GM23338 (cell line): ENCODE results near the gene EXOC5. TPM values are rescaled to one million over a fixed set of nuclear protein-coding genes. Genes with fewer than 3 reads are reported as not detected.

Source experiments
- ATAC-seq: fragments of 200-7000 bp; cut with Tn5 transposase; 3 replicates; pipeline ENCODE4 v1.9.1; 2020
- DNase-seq: peaks from one replicate; pipeline ENCODE4 v3.0.0-alpha.2; 2015; ENCODE audit warnings: low spot score
- H2AFZ ChIP-seq: fragments of 200-600 bp; sonication (generic); 2 replicates; pipeline ENCODE4 v1.8.0; 2016; ENCODE audit warnings: antibody characterized with exemption, mild to moderate bottlenecking, moderate library complexity
- H3F3A ChIP-seq: fragments of 200-600 bp; sonication (generic); replicated peaks from 2 replicates; pipeline ENCODE4 v1.8.0; 2017; ENCODE audit warnings: antibody characterized with exemption, mixed run types, low read depth
- H3K27ac ChIP-seq: fragments of 200-600 bp; sonication (generic); 2 replicates; pipeline ENCODE4 v1.6.1; 2016; ENCODE audit warnings: low read depth
- H3K27me3 ChIP-seq: fragments of 200-600 bp; sonication (generic); 2 replicates; pipeline ENCODE4 v1.8.0; 2016; ENCODE audit warnings: mild to moderate bottlenecking, mixed run types, moderate library complexity; ENCODE audit not compliant: insufficient read depth
- H3K36me3 ChIP-seq: fragments of 200-600 bp; sonication (generic); 2 replicates; pipeline ENCODE4 v1.8.0; 2016; ENCODE audit warnings: mild to moderate bottlenecking; ENCODE audit not compliant: insufficient read depth
- H3K4me1 ChIP-seq: fragments of 200-600 bp; sonication (generic); 2 replicates; pipeline ENCODE4 v1.8.0; 2016; ENCODE audit warnings: mild to moderate bottlenecking, moderate library complexity; ENCODE audit not compliant: insufficient read depth
- H3K4me2 ChIP-seq: fragments of 200-600 bp; sonication (generic); 2 replicates; pipeline ENCODE4 v1.7.1; 2017; ENCODE audit warnings: mixed run types
- H3K4me3 ChIP-seq: fragments of 200-600 bp; sonication (generic); 2 replicates; pipeline ENCODE4 v1.6.1; 2016; ENCODE audit warnings: mixed run types
- H3K79me2 ChIP-seq: fragments of 200-600 bp; sonication (generic); replicated peaks from 2 replicates; pipeline ENCODE4 v1.8.0; 2017; ENCODE audit warnings: mild to moderate bottlenecking; ENCODE audit not compliant: insufficient read depth
- H3K9me2 ChIP-seq: fragments of 200-600 bp; sonication (generic); 2 replicates; pipeline ENCODE4 v1.8.0; 2017; ENCODE audit not compliant: insufficient read depth
- H4K20me1 ChIP-seq: fragments of 200-600 bp; sonication (generic); replicated peaks from 2 replicates; pipeline ENCODE4 v1.8.0; 2017; ENCODE audit warnings: mild to moderate bottlenecking; ENCODE audit not compliant: insufficient read depth
- H3K27ac Mint-ChIP-seq: 2 replicates; pipeline ENCODE4 v1.8.0; 2020; ENCODE audit warnings: inconsistent platforms, mild to moderate bottlenecking, moderate library complexity, mixed read lengths
- H3K27me3 Mint-ChIP-seq: 3 replicates; pipeline ENCODE4 v1.8.0; 2022; ENCODE audit warnings: low read depth, mild to moderate bottlenecking, moderate library complexity, mixed read lengths, inconsistent platforms; ENCODE audit not compliant: insufficient read depth, poor library complexity
- H3K36me3 Mint-ChIP-seq: 3 replicates; pipeline ENCODE4 v1.8.0; 2021; ENCODE audit warnings: low read depth, mild to moderate bottlenecking, inconsistent platforms, moderate library complexity, mixed read lengths
- H3K4me1 Mint-ChIP-seq: 3 replicates; pipeline ENCODE4 v1.8.0; 2020; ENCODE audit warnings: mild to moderate bottlenecking, inconsistent platforms, mixed read lengths
- H3K4me3 Mint-ChIP-seq: 3 replicates; pipeline ENCODE4 v1.8.0; 2021; ENCODE audit warnings: moderate library complexity, mild to moderate bottlenecking, inconsistent platforms, mixed read lengths
- H3K9me3 Mint-ChIP-seq: 3 replicates; pipeline ENCODE4 v1.8.0; 2020; ENCODE audit warnings: moderate library complexity, mild to moderate bottlenecking, inconsistent platforms, mixed read lengths
- CREB1 ChIP-seq: fragments of 250-450 bp; sonication (Bioruptor Pico); IDR thresholded peaks from 2 replicates; pipeline ENCODE4 v1.5.0; 2020; ENCODE audit warnings: low read depth, mild to moderate bottlenecking, moderate library complexity
- JUNB ChIP-seq: IDR thresholded peaks from one replicate; pipeline ENCODE4 v1.6.1; 2016; ENCODE audit warnings: antibody characterized with exemption; ENCODE audit not compliant: unreplicated experiment
- NANOG ChIP-seq: IDR thresholded peaks from 2 replicates; pipeline ENCODE4 v1.6.1; 2016; ENCODE audit warnings: antibody characterized with exemption, borderline replicate concordance
- STAT1 ChIP-seq: IDR thresholded peaks from one replicate; pipeline ENCODE4 v1.6.1; 2016; ENCODE audit warnings: antibody characterized with exemption; ENCODE audit not compliant: unreplicated experiment
- ZNF114 ChIP-seq: fragments of 250-450 bp; sonication (Bioruptor Pico); IDR thresholded peaks from 2 replicates; pipeline ENCODE4 v1.5.0; 2020; ENCODE audit warnings: mild to moderate bottlenecking, moderate library complexity
- ZNF331 ChIP-seq: fragments of 250-450 bp; sonication (Bioruptor Pico); IDR thresholded peaks from 2 replicates; pipeline ENCODE4 v1.5.0; 2020; ENCODE audit warnings: low read depth, mild to moderate bottlenecking, moderate library complexity
- polyA plus RNA-seq: library from polyadenylated mRNA; unstranded; fragments of >200 nt; fragmentation: Nextera tagmentation; extraction: Ambion mirVana; gene quantifications from 2 replicates; pipeline ENCODE4 v1.2.1, GENCODE V29; 2016
- total RNA-seq: library from RNA; depleted of rRNA; stranded (reverse); fragments of >200 nt; shearing (Covaris generic); gene quantifications from 2 replicates; pipeline ENCODE4 v1.2.3, GENCODE V29; 2014
- TF ChIP-seq, protein P1 (sequence below): IDR thresholded peaks from one replicate; pipeline ENCODE4 v1.6.1; 2018; ENCODE audit warnings: antibody characterized with exemption; ENCODE audit not compliant: unreplicated experiment
- TF ChIP-seq, protein P2 (sequence below), 2 experiments: fragments of 200-600 bp in 1 of 2; sonication (generic) in 1 of 2; conservative IDR thresholded peaks; 2 replicates each; pipeline versions ENCODE4 v1.5.1 to v1.6.1; 2016 to 2017; ENCODE audit warnings: antibody characterized with exemption in 2 of 2, low read depth in 2 of 2, mild to moderate bottlenecking in 2 of 2, moderate library complexity in 1 of 2

The EXOC5 gene
- total and polyA plus RNA-seq, 2 experiments from 2014 or later = 26.4 to 55.9 TPM

- TF ChIP-seq, protein P1, sequence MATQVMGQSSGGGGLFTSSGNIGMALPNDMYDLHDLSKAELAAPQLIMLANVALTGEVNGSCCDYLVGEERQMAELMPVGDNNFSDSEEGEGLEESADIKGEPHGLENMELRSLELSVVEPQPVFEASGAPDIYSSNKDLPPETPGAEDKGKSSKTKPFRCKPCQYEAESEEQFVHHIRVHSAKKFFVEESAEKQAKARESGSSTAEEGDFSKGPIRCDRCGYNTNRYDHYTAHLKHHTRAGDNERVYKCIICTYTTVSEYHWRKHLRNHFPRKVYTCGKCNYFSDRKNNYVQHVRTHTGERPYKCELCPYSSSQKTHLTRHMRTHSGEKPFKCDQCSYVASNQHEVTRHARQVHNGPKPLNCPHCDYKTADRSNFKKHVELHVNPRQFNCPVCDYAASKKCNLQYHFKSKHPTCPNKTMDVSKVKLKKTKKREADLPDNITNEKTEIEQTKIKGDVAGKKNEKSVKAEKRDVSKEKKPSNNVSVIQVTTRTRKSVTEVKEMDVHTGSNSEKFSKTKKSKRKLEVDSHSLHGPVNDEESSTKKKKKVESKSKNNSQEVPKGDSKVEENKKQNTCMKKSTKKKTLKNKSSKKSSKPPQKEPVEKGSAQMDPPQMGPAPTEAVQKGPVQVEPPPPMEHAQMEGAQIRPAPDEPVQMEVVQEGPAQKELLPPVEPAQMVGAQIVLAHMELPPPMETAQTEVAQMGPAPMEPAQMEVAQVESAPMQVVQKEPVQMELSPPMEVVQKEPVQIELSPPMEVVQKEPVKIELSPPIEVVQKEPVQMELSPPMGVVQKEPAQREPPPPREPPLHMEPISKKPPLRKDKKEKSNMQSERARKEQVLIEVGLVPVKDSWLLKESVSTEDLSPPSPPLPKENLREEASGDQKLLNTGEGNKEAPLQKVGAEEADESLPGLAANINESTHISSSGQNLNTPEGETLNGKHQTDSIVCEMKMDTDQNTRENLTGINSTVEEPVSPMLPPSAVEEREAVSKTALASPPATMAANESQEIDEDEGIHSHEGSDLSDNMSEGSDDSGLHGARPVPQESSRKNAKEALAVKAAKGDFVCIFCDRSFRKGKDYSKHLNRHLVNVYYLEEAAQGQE = no peak
These were observed 85.8 kb downstream of the EXOC5 start (continued) for GRCh38 chr14:57182760-57183503.

DNA sequence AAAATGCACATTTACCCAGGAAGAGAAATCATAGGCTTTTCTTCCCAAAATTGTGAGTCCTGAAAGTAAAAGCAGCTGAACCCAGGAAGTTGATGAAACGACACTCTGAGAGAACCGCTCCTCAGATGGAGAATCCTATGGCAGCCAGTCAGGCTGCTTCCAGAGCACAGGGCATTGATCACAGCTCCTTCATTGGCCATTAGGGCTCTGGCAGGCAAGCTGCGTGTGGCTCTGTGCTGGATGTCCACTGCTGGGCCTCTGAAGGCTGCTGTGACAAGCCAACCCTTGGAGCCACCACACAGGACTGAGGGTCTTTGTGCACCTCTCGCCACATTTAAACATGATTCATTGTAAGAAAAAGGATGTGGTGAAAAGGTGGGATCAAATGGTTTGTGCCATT, 89.4 kb downstream of the EXOC5 start:
- TF ChIP-seq ZNF331 = no peak
- TF ChIP-seq, protein P2, sequence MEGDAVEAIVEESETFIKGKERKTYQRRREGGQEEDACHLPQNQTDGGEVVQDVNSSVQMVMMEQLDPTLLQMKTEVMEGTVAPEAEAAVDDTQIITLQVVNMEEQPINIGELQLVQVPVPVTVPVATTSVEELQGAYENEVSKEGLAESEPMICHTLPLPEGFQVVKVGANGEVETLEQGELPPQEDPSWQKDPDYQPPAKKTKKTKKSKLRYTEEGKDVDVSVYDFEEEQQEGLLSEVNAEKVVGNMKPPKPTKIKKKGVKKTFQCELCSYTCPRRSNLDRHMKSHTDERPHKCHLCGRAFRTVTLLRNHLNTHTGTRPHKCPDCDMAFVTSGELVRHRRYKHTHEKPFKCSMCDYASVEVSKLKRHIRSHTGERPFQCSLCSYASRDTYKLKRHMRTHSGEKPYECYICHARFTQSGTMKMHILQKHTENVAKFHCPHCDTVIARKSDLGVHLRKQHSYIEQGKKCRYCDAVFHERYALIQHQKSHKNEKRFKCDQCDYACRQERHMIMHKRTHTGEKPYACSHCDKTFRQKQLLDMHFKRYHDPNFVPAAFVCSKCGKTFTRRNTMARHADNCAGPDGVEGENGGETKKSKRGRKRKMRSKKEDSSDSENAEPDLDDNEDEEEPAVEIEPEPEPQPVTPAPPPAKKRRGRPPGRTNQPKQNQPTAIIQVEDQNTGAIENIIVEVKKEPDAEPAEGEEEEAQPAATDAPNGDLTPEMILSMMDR (conservative IDR thresholded peaks at IDR 0.05; ENCODE audit: low read depth in 2 of 2) = no peak
- no peak for TF ChIP-seq NANOG
- TF ChIP-seq, protein P1 = no peak
- TF ChIP-seq ZNF114 (CRISPR knock-in tag) = no peak
- no peak for TF ChIP-seq STAT1
- no peak for TF ChIP-seq JUNB
- TF ChIP-seq CREB1 = no peak
- H3F3A ChIP-seq = no peaks in the 10 kb centered on the region
- peak overlapping the region; percentile 39; the same call in 1 of the 2 replicates for H2AFZ ChIP-seq
- H3K27ac ChIP-seq = no peak overlapping the region
- H3K4me3 ChIP-seq = no peak overlapping the region
- peaks cover 5% of the 10 kb centered on the region for H3K27me3 Mint-ChIP-seq
- H3K36me3 ChIP-seq = no peaks in the 10 kb centered on the region
- DNase-seq (no peak), ATAC-seq (peak; percentile 65)
- H3K9me3 Mint-ChIP-seq = no peaks in the 10 kb centered on the region
- H3K27me3 ChIP-seq = no peaks in the 10 kb centered on the region
- no peaks in the 10 kb centered on the region for H3K36me3 Mint-ChIP-seq
- H3K4me2 ChIP-seq = no peak overlapping the region
- no peaks in the 10 kb centered on the region; the same call in 2 of the 3 replicates for H3K4me1 Mint-ChIP-seq
- no peaks in the 10 kb centered on the region for H3K4me1 ChIP-seq
- H4K20me1 ChIP-seq = no peaks in the 10 kb centered on the region
- H3K79me2 ChIP-seq = no peaks in the 10 kb centered on the region
- H3K4me3 Mint-ChIP-seq = no peak overlapping the region
- H3K9me2 ChIP-seq = no peaks in the 10 kb centered on the region
- no peak overlapping the region for H3K27ac Mint-ChIP-seq
